A673 (cell line): Measurements from ENCODE around the gene NR2C2. TPM values are rescaled to one million over a fixed set of nuclear protein-coding genes. Genes with fewer than 3 reads are reported as not detected.
A peak's percentile ranks its signal among the peaks of the same experiment; 100 is the strongest.

ENCODE experiments used
- BruUV-seq: library from RNA; stranded (reverse); fragments of 400-500 nt; replicated peaks from 2 replicates; lab custom pipeline; 2021; lab: Mats Ljungman, UMichigan
- CTCF ChIA-PET: fragments of 300-600 bp; sonication (Branson Sonifier 250); formaldehyde crosslinking; loops from one replicate; lab custom pipeline; 2022; ENCODE audit warnings: antibody characterized with exemption; lab: Charles Lee
- POLR2A ChIA-PET: fragments of 300-600 bp; sonication (Branson Sonifier 250); formaldehyde crosslinking; loops from one replicate; lab custom pipeline; 2022; ENCODE audit warnings: antibody characterized with exemption; ENCODE audit not compliant: low non-redundant PET; lab: Charles Lee
- DNase-seq: peaks from one replicate; pipeline ENCODE4 v3.0.0-alpha.2; 2015; ENCODE audit warnings: low spot score
- H3K27ac ChIP-seq: fragments of 200-600 bp; sonication (generic); 2 replicates; pipeline ENCODE4 v1.5.1; 2016; ENCODE audit warnings: mixed run types, low read depth, mild to moderate bottlenecking, mixed read lengths, antibody characterized with exemption, low read length; ENCODE audit not compliant: poor library complexity, severe bottlenecking
- H3K27me3 ChIP-seq: fragments of 200-600 bp; sonication (generic); replicated peaks from 2 replicates; pipeline ENCODE4 v1.6.1; 2017; ENCODE audit warnings: mixed run types, low read depth, mild to moderate bottlenecking, mixed read lengths, antibody characterized with exemption, low read length; ENCODE audit not compliant: insufficient read depth, poor library complexity
- H3K36me3 ChIP-seq: fragments of 200-600 bp; sonication (generic); 2 replicates; pipeline ENCODE4 v1.6.1; 2016; ENCODE audit warnings: mixed run types, mild to moderate bottlenecking, mixed read lengths, antibody characterized with exemption, low read length; ENCODE audit not compliant: insufficient read depth, poor library complexity, severe bottlenecking
- H3K4me1 ChIP-seq: fragments of 200-600 bp; sonication (generic); 2 replicates; pipeline ENCODE4 v1.6.1; 2017; ENCODE audit warnings: mixed run types, mild to moderate bottlenecking, mixed read lengths, antibody characterized with exemption, low read length; ENCODE audit not compliant: insufficient read depth, poor library complexity, severe bottlenecking
- H3K4me3 ChIP-seq: fragments of 200-600 bp; sonication (generic); 2 replicates; pipeline ENCODE4 v1.5.1; 2016; ENCODE audit warnings: low read depth, mixed run types, mild to moderate bottlenecking, mixed read lengths, low read length; ENCODE audit not compliant: poor library complexity, severe bottlenecking
- H3K9me3 ChIP-seq: fragments of 200-600 bp; sonication (generic); 2 replicates; pipeline ENCODE4 v1.6.1; 2016; ENCODE audit warnings: mixed run types, low read depth, mild to moderate bottlenecking, mixed read lengths, antibody characterized with exemption, low read length; ENCODE audit not compliant: poor library complexity, severe bottlenecking
- EZH2 ChIP-seq: fragments of 200-600 bp; sonication (generic); IDR thresholded peaks from 2 replicates; pipeline ENCODE4 v1.6.1; 2017; ENCODE audit warnings: borderline replicate concordance, low read depth, mild to moderate bottlenecking, mixed read lengths, antibody characterized with exemption, low read length; ENCODE audit not compliant: poor library complexity, severe bottlenecking
- intact Hi-C: fragments of 100-400 bp; cut with micrococcal nuclease; formaldehyde crosslinking; loops from one replicate; pipeline ENCODE4 v1.10.0; 2022; ENCODE audit not compliant: unreplicated experiment
- total RNA-seq: library from RNA; stranded (reverse); gene quantifications from 2 replicates; pipeline ENCODE4 v1.2.3, GENCODE V29; 2021
- TF ChIP-seq, protein P1 (sequence below): fragments of 300-800, 200-600 bp; sonication (generic); conservative IDR thresholded peaks from 2 replicates; pipeline ENCODE4 v1.5.1; 2017; ENCODE audit warnings: low read depth, mild to moderate bottlenecking, antibody characterized with exemption, low read length, moderate library complexity, mixed read lengths

Gene NR2C2
- total RNA-seq, 1 experiment from 2014 or later: 56.5 TPM

GRCh38 chr3:15063656-15064286 lies 116.4 kb downstream of the NR2C2 start:
- intact Hi-C loops: no loop called here
- Histone ChIP-seq H3K4me1 (peaks cover 5% of the 10 kb centered on the region), H3K4me3 (peak overlapping the region; percentile 99), H3K27me3 (no peaks in the 10 kb centered on the region), H3K36me3 (peaks cover 11% of the 10 kb centered on the region), H3K9me3 (no peaks in the 10 kb centered on the region), H3K27ac (peak overlapping the region; percentile 12)
- CTCF ChIA-PET: no interaction called here
- no TSS peak for BruUV-seq
- POLR2A ChIA-PET: interaction anchor here (0.6 kb wide), 1 partner anchor 33 kb away, joined by 3 read pairs; no protein-coding TSS in a partner anchor
- DNase-seq: no peak
- no peak for TF ChIP-seq EZH2
- TF ChIP-seq, protein P1, sequence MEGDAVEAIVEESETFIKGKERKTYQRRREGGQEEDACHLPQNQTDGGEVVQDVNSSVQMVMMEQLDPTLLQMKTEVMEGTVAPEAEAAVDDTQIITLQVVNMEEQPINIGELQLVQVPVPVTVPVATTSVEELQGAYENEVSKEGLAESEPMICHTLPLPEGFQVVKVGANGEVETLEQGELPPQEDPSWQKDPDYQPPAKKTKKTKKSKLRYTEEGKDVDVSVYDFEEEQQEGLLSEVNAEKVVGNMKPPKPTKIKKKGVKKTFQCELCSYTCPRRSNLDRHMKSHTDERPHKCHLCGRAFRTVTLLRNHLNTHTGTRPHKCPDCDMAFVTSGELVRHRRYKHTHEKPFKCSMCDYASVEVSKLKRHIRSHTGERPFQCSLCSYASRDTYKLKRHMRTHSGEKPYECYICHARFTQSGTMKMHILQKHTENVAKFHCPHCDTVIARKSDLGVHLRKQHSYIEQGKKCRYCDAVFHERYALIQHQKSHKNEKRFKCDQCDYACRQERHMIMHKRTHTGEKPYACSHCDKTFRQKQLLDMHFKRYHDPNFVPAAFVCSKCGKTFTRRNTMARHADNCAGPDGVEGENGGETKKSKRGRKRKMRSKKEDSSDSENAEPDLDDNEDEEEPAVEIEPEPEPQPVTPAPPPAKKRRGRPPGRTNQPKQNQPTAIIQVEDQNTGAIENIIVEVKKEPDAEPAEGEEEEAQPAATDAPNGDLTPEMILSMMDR: no peak

GRCh38 chr3:15064299-15064834 lies 117.0 kb downstream of the NR2C2 start:
- Histone ChIP-seq H3K9me3 (no peaks in the 10 kb centered on the region), H3K4me1 (peaks cover 5% of the 10 kb centered on the region), H3K27me3 (no peaks in the 10 kb centered on the region), H3K36me3 (peaks cover 5% of the 10 kb centered on the region), H3K4me3 (peak overlapping the region; percentile 99), H3K27ac (peak overlapping the region; percentile 86)
- BruUV-seq: TSS peak; percentile 42
- intact Hi-C loops: no loop called here
- CTCF ChIA-PET: interaction anchor here (0.5 to 1.2 kb wide), 2 partner anchors 13 to 596 kb away, joined by 3 to 4 read pairs; no protein-coding TSS in a partner anchor
- POLR2A ChIA-PET: no interaction called here
- TF ChIP-seq EZH2: no peak
- TF ChIP-seq, protein P1: no peak
- peak; percentile 41 for DNase-seq

GRCh38 chr3:15064835-15065549 lies 117.6 kb downstream of the NR2C2 start, which contains the start of gene MRPS25:
Gene MRPS25, minus strand, starts transcription at chr3:15065315. Its CDS starts 121 bp downstream, at chr3:15065194.
- ChIA-PET CTCF (interaction anchor here (0.5 to 1.2 kb wide), 2 partner anchors 14 to 597 kb away, joined by 3 to 4 read pairs; no protein-coding TSS in a partner anchor), POLR2A (interaction anchor here (0.6 kb wide), 1 partner anchor 22 kb away, joined by 4 read pairs; no protein-coding TSS in a partner anchor)
- no TSS peak for BruUV-seq
- Histone ChIP-seq H3K27ac (peak within 1 kb of the TSS; percentile 86), H3K4me1 (peaks cover 5% of the 10 kb centered on the region), H3K36me3 (no peaks in the 10 kb centered on the region), H3K4me3 (peak within 1 kb of the TSS; percentile 99), H3K27me3 (no peaks in the 10 kb centered on the region), H3K9me3 (no peaks in the 10 kb centered on the region)
- peak; percentile 96 for DNase-seq
- TF ChIP-seq, protein P1: no peak
- no peak for TF ChIP-seq EZH2
- intact Hi-C loops: no loop called here
